ENCODE results near the gene ZNF365.
A peak's percentile ranks its signal among the peaks of the same experiment; 100 is the strongest.

Gene ZNF365

GRCh38 chr10:62413652-62414051 is 39.5 kb downstream of the ZNF365 start (continued):
- TF ChIP-seq POU6F1 (CRISPR knock-in tag; IDR thresholded peaks at IDR 0.05; ENCODE audit: borderline replicate concordance, low read depth), result no peak
- TF ChIP-seq GLIS3 (CRISPR knock-in tag; IDR thresholded peaks at IDR 0.05), result no peak
- no peak for TF ChIP-seq ESRRG (CRISPR knock-in tag; IDR thresholded peaks at IDR 0.05)
- TF ChIP-seq OSR1 (CRISPR knock-in tag; IDR thresholded peaks at IDR 0.05), result no peak

DNA sequence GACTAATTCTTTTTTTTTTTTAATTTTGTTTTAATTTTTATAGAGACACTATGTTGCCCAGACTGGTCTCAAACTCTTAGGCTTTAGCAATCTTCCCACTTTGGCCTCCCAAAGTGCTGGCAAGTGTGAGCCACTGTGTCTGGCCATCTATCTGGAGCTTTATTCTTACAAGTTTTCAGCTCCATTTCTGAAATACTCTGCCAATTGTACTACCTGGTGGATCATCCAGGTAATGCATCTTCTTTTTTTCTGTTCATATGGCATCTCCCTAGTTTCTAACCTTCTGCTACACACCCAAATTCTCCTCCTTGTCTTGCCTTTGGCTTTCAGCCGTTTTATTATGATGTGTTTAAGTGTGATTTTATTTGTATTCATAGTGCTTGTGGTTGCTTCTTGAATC is 40.2 kb downstream of the ZNF365 start:
- peak; percentile 68; the same call in 2 of the 3 replicates for ATAC-seq
- no peak for TF ChIP-seq ISL1 (CRISPR knock-in tag; IDR thresholded peaks at IDR 0.05)
- no peak for TF ChIP-seq ZNF8 (CRISPR knock-in tag; IDR thresholded peaks at IDR 0.05)
- TF ChIP-seq ZC3H10 (CRISPR knock-in tag; IDR thresholded peaks at IDR 0.05), result no peak
- TF ChIP-seq OSR1 (CRISPR knock-in tag; IDR thresholded peaks at IDR 0.05), result no peak
- TF ChIP-seq TSHZ2 (CRISPR knock-in tag; IDR thresholded peaks at IDR 0.05), result no peak
- TF ChIP-seq SNAI2 (CRISPR knock-in tag; IDR thresholded peaks at IDR 0.05), result no peak
- TF ChIP-seq CREB5 (CRISPR knock-in tag; IDR thresholded peaks at IDR 0.05; ENCODE audit: low read depth), result no peak
- no peak for TF ChIP-seq ZFP3 (CRISPR knock-in tag; IDR thresholded peaks at IDR 0.05)
- TF ChIP-seq BACH2 (CRISPR knock-in tag; IDR thresholded peaks at IDR 0.05; ENCODE audit: borderline replicate concordance), result no peak
- TF ChIP-seq POU6F1 (CRISPR knock-in tag; IDR thresholded peaks at IDR 0.05; ENCODE audit: borderline replicate concordance, low read depth), result no peak
- no peak for TF ChIP-seq GLIS3 (CRISPR knock-in tag; IDR thresholded peaks at IDR 0.05)
- no peak for TF ChIP-seq PPARA (CRISPR knock-in tag; IDR thresholded peaks at IDR 0.05; ENCODE audit: borderline replicate concordance)
- TF ChIP-seq TOX (CRISPR knock-in tag; IDR thresholded peaks at IDR 0.05; ENCODE audit: borderline replicate concordance), result no peak
- no peak for TF ChIP-seq CSRNP3 (CRISPR knock-in tag; IDR thresholded peaks at IDR 0.05)
- no peak for TF ChIP-seq TCF4 (CRISPR knock-in tag; IDR thresholded peaks at IDR 0.05; ENCODE audit: borderline replicate concordance)
- no peak for TF ChIP-seq RARB (CRISPR knock-in tag; IDR thresholded peaks at IDR 0.05)
- no peak for TF ChIP-seq CSDC2 (CRISPR knock-in tag; IDR thresholded peaks at IDR 0.05)
- no peak for TF ChIP-seq ZNF70 (CRISPR knock-in tag; IDR thresholded peaks at IDR 0.05)

DNA sequence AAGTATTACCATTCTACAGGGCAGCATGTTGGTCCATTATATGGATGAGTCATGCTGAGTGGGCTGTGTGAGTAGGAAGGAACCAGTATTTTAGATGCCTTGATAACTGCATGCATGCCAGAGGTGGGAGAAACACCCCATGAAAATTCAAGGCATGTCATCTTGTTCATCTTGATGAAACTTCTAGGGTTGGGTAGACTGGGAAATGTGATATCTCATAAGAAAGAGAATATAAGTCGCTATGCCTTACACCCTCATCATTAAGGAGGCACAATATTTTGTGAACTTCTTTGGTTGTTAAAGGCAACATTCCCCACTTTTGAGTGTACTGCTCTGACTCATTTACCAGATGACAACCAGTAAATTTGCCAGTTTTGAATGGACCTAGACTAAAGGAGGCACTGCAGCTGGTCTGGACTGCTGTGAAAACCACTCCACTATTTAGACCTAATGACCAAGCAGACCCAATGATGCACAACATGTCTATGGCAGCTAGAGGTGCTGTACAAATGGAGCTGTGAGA is 48.0 kb downstream of the ZNF365 start:
- peak; percentile 86 for ATAC-seq
- TF ChIP-seq BACH2 (CRISPR knock-in tag; IDR thresholded peaks at IDR 0.05; ENCODE audit: borderline replicate concordance) (no peak), ZFP30 (CRISPR knock-in tag; IDR thresholded peaks at IDR 0.05) (no peak), ESRRG (CRISPR knock-in tag; IDR thresholded peaks at IDR 0.05) (no peak), ZC3H10 (CRISPR knock-in tag; IDR thresholded peaks at IDR 0.05) (no peak), POU6F1 (CRISPR knock-in tag; IDR thresholded peaks at IDR 0.05; ENCODE audit: borderline replicate concordance, low read depth) (no peak), CSRNP3 (CRISPR knock-in tag; IDR thresholded peaks at IDR 0.05) (no peak), TOX (CRISPR knock-in tag; IDR thresholded peaks at IDR 0.05; ENCODE audit: borderline replicate concordance) (no peak), ZNF70 (CRISPR knock-in tag; IDR thresholded peaks at IDR 0.05) (no peak), CREB5 (CRISPR knock-in tag; IDR thresholded peaks at IDR 0.05; ENCODE audit: low read depth) (no peak), PPARA (CRISPR knock-in tag; IDR thresholded peaks at IDR 0.05; ENCODE audit: borderline replicate concordance) (no peak), RARB (CRISPR knock-in tag; IDR thresholded peaks at IDR 0.05) (no peak), ISL1 (CRISPR knock-in tag; IDR thresholded peaks at IDR 0.05) (no peak)
- TF ChIP-seq, protein P1, sequence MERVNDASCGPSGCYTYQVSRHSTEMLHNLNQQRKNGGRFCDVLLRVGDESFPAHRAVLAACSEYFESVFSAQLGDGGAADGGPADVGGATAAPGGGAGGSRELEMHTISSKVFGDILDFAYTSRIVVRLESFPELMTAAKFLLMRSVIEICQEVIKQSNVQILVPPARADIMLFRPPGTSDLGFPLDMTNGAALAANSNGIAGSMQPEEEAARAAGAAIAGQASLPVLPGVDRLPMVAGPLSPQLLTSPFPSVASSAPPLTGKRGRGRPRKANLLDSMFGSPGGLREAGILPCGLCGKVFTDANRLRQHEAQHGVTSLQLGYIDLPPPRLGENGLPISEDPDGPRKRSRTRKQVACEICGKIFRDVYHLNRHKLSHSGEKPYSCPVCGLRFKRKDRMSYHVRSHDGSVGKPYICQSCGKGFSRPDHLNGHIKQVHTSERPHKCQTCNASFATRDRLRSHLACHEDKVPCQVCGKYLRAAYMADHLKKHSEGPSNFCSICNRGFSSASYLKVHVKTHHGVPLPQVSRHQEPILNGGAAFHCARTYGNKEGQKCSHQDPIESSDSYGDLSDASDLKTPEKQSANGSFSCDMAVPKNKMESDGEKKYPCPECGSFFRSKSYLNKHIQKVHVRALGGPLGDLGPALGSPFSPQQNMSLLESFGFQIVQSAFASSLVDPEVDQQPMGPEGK (CRISPR knock-in tag; IDR thresholded peaks at IDR 0.05; ENCODE audit: borderline replicate concordance), result no peak
